IMR-90 (cell line): ENCODE results near the gene NNT. TPM values are rescaled to one million over a fixed set of nuclear protein-coding genes. Genes with fewer than 3 reads are reported as not detected.

Experiments
- ATAC-seq: fragments of 200-7000 bp; cut with Tn5 transposase; 2 replicates; pipeline ENCODE4 v1.9.1; 2020; ENCODE audit warnings: low read depth, mild to moderate bottlenecking, moderate library complexity
- BruUV-seq: library from RNA; stranded (reverse); fragments of 400-500 nt; replicated peaks from 2 replicates; lab custom pipeline; 2021; lab: Mats Ljungman, UMichigan
- CTCF ChIA-PET: fragments of 300-600 bp; formaldehyde crosslinking; extraction: SDS; loops from one replicate; lab custom pipeline; 2021; ENCODE audit warnings: antibody characterized with exemption; lab: Yijun Ruan, JAX
- POLR2A ChIA-PET: fragments of 300-600 bp; sonication (Branson Sonifier 250); formaldehyde crosslinking; loops from one replicate; lab custom pipeline; 2022; ENCODE audit warnings: antibody characterized with exemption; ENCODE audit not compliant: unreplicated experiment; lab: Charles Lee
- DNase-seq: peaks from one replicate; pipeline ENCODE4 v3.0.0; 2013
- H2AFZ ChIP-seq: replicated peaks from 2 replicates; pipeline ENCODE3; 2013; ENCODE audit warnings: low read length, mild to moderate bottlenecking; ENCODE audit not compliant: poor library complexity
- H2AK5ac ChIP-seq: 2 replicates; pipeline ENCODE4 v1.6.1; 2013; ENCODE audit warnings: low read depth, low read length, inconsistent platforms
- H2AK9ac ChIP-seq: replicated peaks from 2 replicates; pipeline ENCODE3; 2013; ENCODE audit warnings: mild to moderate bottlenecking, low read depth, low read length, moderate library complexity; ENCODE audit not compliant: poor library complexity
- H2BK120ac ChIP-seq: 2 replicates; pipeline ENCODE4 v1.6.1; 2013; ENCODE audit warnings: low read depth, low read length, inconsistent platforms
- H2BK15ac ChIP-seq: 3 replicates; pipeline ENCODE4 v1.6.1; 2013; ENCODE audit warnings: low read depth, low read length, inconsistent platforms
- H2BK20ac ChIP-seq: 2 replicates; pipeline ENCODE4 v1.6.1; 2013; ENCODE audit warnings: low read depth, mild to moderate bottlenecking, inconsistent platforms, low read length, moderate library complexity
- H2BK5ac ChIP-seq: 2 replicates; pipeline ENCODE4 v1.6.1; 2013; ENCODE audit warnings: mild to moderate bottlenecking, low read depth, low read length, inconsistent platforms; ENCODE audit not compliant: poor library complexity, severe bottlenecking
- H3K14ac ChIP-seq: replicated peaks from 2 replicates; pipeline ENCODE4 v1.6.1; 2013; ENCODE audit warnings: low read depth, low read length, inconsistent platforms
- H3K18ac ChIP-seq: 2 replicates; pipeline ENCODE4 v1.6.1; 2013; ENCODE audit warnings: low read depth, low read length, control low read depth
- H3K23ac ChIP-seq: 2 replicates; pipeline ENCODE4 v1.6.1; 2013; ENCODE audit warnings: low read depth, low read length, inconsistent platforms
- H3K27ac ChIP-seq: 2 replicates; pipeline ENCODE4 v1.5.1; 2013; ENCODE audit warnings: mild to moderate bottlenecking, control low read depth, low read length; ENCODE audit not compliant: insufficient read depth
- H3K27me3 ChIP-seq: 2 replicates; pipeline ENCODE4 v1.6.1; 2013; ENCODE audit warnings: low read length; ENCODE audit not compliant: control insufficient read depth, insufficient read depth
- H3K36me3 ChIP-seq: 2 replicates; pipeline ENCODE4 v1.6.1; 2013; ENCODE audit warnings: low read length, mixed read lengths; ENCODE audit not compliant: control insufficient read depth, insufficient read depth
- H3K4ac ChIP-seq: 2 replicates; pipeline ENCODE4 v1.6.1; 2013; ENCODE audit warnings: low read depth, low read length, inconsistent platforms
- H3K4me1 ChIP-seq: 2 replicates; pipeline ENCODE4 v1.6.1; 2013; ENCODE audit warnings: low read length, mixed read lengths; ENCODE audit not compliant: control insufficient read depth, insufficient read depth
- H3K4me2 ChIP-seq: 2 replicates; pipeline ENCODE4 v1.6.1; 2013; ENCODE audit warnings: low read depth, mild to moderate bottlenecking, control low read depth, low read length, moderate library complexity
- H3K4me3 ChIP-seq: 2 replicates; pipeline ENCODE4 v1.5.1; 2013; ENCODE audit warnings: low read depth, mild to moderate bottlenecking, control low read depth, low read length, moderate library complexity; ENCODE audit not compliant: insufficient read depth
- H3K56ac ChIP-seq: 2 replicates; pipeline ENCODE4 v1.6.1; 2013; ENCODE audit warnings: low read length, inconsistent platforms; ENCODE audit not compliant: insufficient read depth; ENCODE audit errors: extremely low read depth
- H3K79me1 ChIP-seq, 2 experiments: 2 replicates each; pipeline ENCODE4 v1.6.1; 2013; ENCODE audit warnings: low read length in 2 of 2, inconsistent platforms in 1 of 2, low read depth in 1 of 2
- H3K9ac ChIP-seq: 2 replicates; pipeline ENCODE4 v1.6.1; 2013; ENCODE audit warnings: low read depth, low read length, control low read depth
- H3K9me1 ChIP-seq: 2 replicates; pipeline ENCODE4 v1.6.1; 2013; ENCODE audit warnings: low read length, inconsistent platforms; ENCODE audit not compliant: insufficient read depth
- H3K9me3 ChIP-seq: 2 replicates; pipeline ENCODE4 v1.6.1; 2013; ENCODE audit warnings: low read length; ENCODE audit not compliant: control insufficient read depth, insufficient read depth
- H4K20me1 ChIP-seq: 2 replicates; pipeline ENCODE4 v1.6.1; 2013; ENCODE audit warnings: low read length, inconsistent platforms; ENCODE audit not compliant: insufficient read depth
- H4K5ac ChIP-seq: 2 replicates; pipeline ENCODE4 v1.6.1; 2013; ENCODE audit warnings: mild to moderate bottlenecking, low read depth, low read length, control low read depth
- H4K8ac ChIP-seq, 2 experiments: 2 replicates each; pipeline ENCODE4 v1.6.1; 2013; ENCODE audit warnings: low read depth in 2 of 2, low read length in 2 of 2, control low read depth in 1 of 2, inconsistent platforms in 1 of 2
- H4K91ac ChIP-seq: 2 replicates; pipeline ENCODE4 v1.6.1; 2013; ENCODE audit warnings: low read depth, low read length, inconsistent platforms; ENCODE audit not compliant: insufficient read depth
- BHLHE40 ChIP-seq: fragments of 150-350 bp; IDR thresholded peaks from 2 replicates; pipeline ENCODE4 v1.6.1; 2016; ENCODE audit warnings: mild to moderate bottlenecking, low read depth, low read length
- CEBPB ChIP-seq: IDR thresholded peaks from 2 replicates; pipeline ENCODE4 v1.6.1; 2012; ENCODE audit warnings: low read depth, low read length, improper control_type of control experiment
- CHD1 ChIP-seq: IDR thresholded peaks from 2 replicates; pipeline ENCODE4 v1.6.1; 2012; ENCODE audit warnings: low read depth, low read length, improper control_type of control experiment
- FOS ChIP-seq: fragments of 150-350 bp; IDR thresholded peaks from 2 replicates; pipeline ENCODE4 v1.6.1; 2016; ENCODE audit warnings: low read depth, low read length
- MAZ ChIP-seq: IDR thresholded peaks from 2 replicates; pipeline ENCODE4 v1.6.1; 2012; ENCODE audit warnings: low read depth, mild to moderate bottlenecking, low read length, improper control_type of control experiment, moderate library complexity, borderline replicate concordance
- MXI1 ChIP-seq: IDR thresholded peaks from 2 replicates; pipeline ENCODE4 v1.6.1; 2012; ENCODE audit warnings: low read depth, mild to moderate bottlenecking, low read length, moderate library complexity, borderline replicate concordance
- NFE2L2 ChIP-seq: fragments of 150-350 bp; IDR thresholded peaks from 2 replicates; pipeline ENCODE4 v1.6.1; 2016; ENCODE audit warnings: low read depth, mild to moderate bottlenecking, low read length
- POLR2A ChIP-seq: IDR thresholded peaks from 2 replicates; pipeline ENCODE4 v1.6.1; 2012; ENCODE audit warnings: mild to moderate bottlenecking, low read depth, low read length
- RAD21 ChIP-seq: IDR thresholded peaks from 2 replicates; pipeline ENCODE4 v1.6.1; 2012; ENCODE audit warnings: low read length, improper control_type of control experiment
- RCOR1 ChIP-seq: IDR thresholded peaks from 2 replicates; pipeline ENCODE4 v1.6.1; 2012; ENCODE audit warnings: mild to moderate bottlenecking, low read length, improper control_type of control experiment; ENCODE audit not compliant: insufficient replicate concordance
- RFX5 ChIP-seq: IDR thresholded peaks from 2 replicates; pipeline ENCODE4 v1.8.0; 2012; ENCODE audit warnings: low read depth, mild to moderate bottlenecking, low read length, moderate library complexity
- SMC3 ChIP-seq: fragments of 150-350 bp; IDR thresholded peaks from 2 replicates; pipeline ENCODE4 v1.6.1; 2016; ENCODE audit warnings: low read depth, mild to moderate bottlenecking, antibody characterized with exemption, low read length, moderate library complexity
- WGBS, 2 experiments: methylation state at CpG; one replicate each; pipeline versions ENCODE4 v1.1.5 to v1.1.7; 2013; ENCODE audit warnings: missing lambda C conversion rate in 2 of 2; ENCODE audit not compliant: insufficient read length in 1 of 2; ENCODE audit errors: extremely low coverage in 2 of 2; 5-methylcytosine and 5-hydroxymethylcytosine counted together
- dilution Hi-C: fragments of 300-500 bp; cut with HindIII; formaldehyde crosslinking; loops from one replicate; pipeline ENCODE4 v1.14.3; 2018; ENCODE audit warnings: low sequenced_read_pairs; ENCODE audit not compliant: unreplicated experiment
- in situ Hi-C: fragments of 300-500 bp; cut with MboI; formaldehyde crosslinking; loops from 3 replicates; pipeline ENCODE4 v1.14.3; 2019; ENCODE audit warnings: low sequenced_read_pairs, inconsistent platforms, mixed read lengths
- intact Hi-C: fragments of 100-400 bp; cut with micrococcal nuclease; formaldehyde crosslinking; loops from 2 replicates; pipeline ENCODE4 v1.10.0; 2022
- polyA plus RNA-seq, 3 experiments: library from polyadenylated mRNA; depleted of rRNA; stranded (reverse); fragments of >200 nt; gene quantifications; 2 replicates each; pipeline ENCODE4 v1.2.3, GENCODE V29; 2012; ENCODE audit warnings: low replicate concordance in 1 of 3
- total RNA-seq: library from RNA; depleted of rRNA; stranded (reverse); fragments of >200 nt; gene quantifications from 2 replicates; pipeline ENCODE4 v1.2.3, GENCODE V29; 2012
- TF ChIP-seq, protein P1 (sequence below): fragments of 150-350 bp; IDR thresholded peaks from 2 replicates; pipeline ENCODE4 v1.6.1; 2017; ENCODE audit warnings: mild to moderate bottlenecking, antibody characterized with exemption, low read length, low read depth
- TF ChIP-seq, protein P2 (sequence below): fragments of 150-350 bp; IDR thresholded peaks from 2 replicates; pipeline ENCODE4 v1.6.1; 2016; ENCODE audit warnings: low read depth, mild to moderate bottlenecking, low read length, moderate library complexity, borderline replicate concordance
- TF ChIP-seq, protein P3 (sequence below): conservative IDR thresholded peaks from 2 replicates; pipeline ENCODE4 v1.5.1; 2012; ENCODE audit warnings: mild to moderate bottlenecking, low read depth, low read length, improper control_type of control experiment

NNT gene
- total and polyA plus RNA-seq, 2 of the 4 experiments (the other 2 are of a cell fraction), result 23.1 to 57.2 TPM

GRCh38 chr5:43652537-43653302 is 49.7 kb downstream of the NNT start:
- H3K18ac ChIP-seq, result no peak overlapping the region
- no peak overlapping the region for H3K56ac ChIP-seq
- no peak overlapping the region for H3K27ac ChIP-seq
- no peak overlapping the region for H3K4me3 ChIP-seq
- H2BK120ac ChIP-seq, result no peak overlapping the region
- peaks cover 19% of the 10 kb centered on the region for H3K36me3 ChIP-seq
- H4K5ac ChIP-seq, result no peak overlapping the region
- DNase-seq (no peak), ATAC-seq (no peak)
- H4K8ac ChIP-seq, result no peak overlapping the region
- ChIA-PET CTCF (interaction anchor here (0.6 kb wide), 1 partner anchor 1426 kb away, joined by 3 read pairs; no protein-coding TSS in a partner anchor), POLR2A (no interaction called here)
- no peak overlapping the region for H4K91ac ChIP-seq
- H2AK5ac ChIP-seq, result no peak overlapping the region
- H3K4ac ChIP-seq, result no peak overlapping the region
- H2BK20ac ChIP-seq, result no peak overlapping the region
- peaks cover 0 to 7% of the 10 kb centered on the region in 2 experiments; a peak in 3 of 4 replicates for H3K79me1 ChIP-seq
- intact Hi-C loops, result no loop called here
- no peaks in the 10 kb centered on the region for H3K27me3 ChIP-seq
- peaks cover 6% of the 10 kb centered on the region; the same call in 1 of the 2 replicates for H3K9me1 ChIP-seq
- no peak overlapping the region for H3K4me2 ChIP-seq
- no peak overlapping the region for H3K23ac ChIP-seq
- no CpG with 5 or more reads among the region's 6 CpGs for WGBS, 2 experiments
- peaks cover 8% of the 10 kb centered on the region for H3K4me1 ChIP-seq
- no peak overlapping the region for H3K14ac ChIP-seq
- dilution Hi-C loops, result no loop called here
- in situ Hi-C loops, result no loop called here
- H2AK9ac ChIP-seq, result no peak overlapping the region
- no peak overlapping the region for H2BK5ac ChIP-seq
- H2AFZ ChIP-seq, result no peak overlapping the region
- H2BK15ac ChIP-seq, result no peak overlapping the region
- BruUV-seq, result no TSS peak
- peaks cover 4% of the 10 kb centered on the region; the same call in 1 of the 2 replicates for H4K20me1 ChIP-seq
- no peak overlapping the region for H3K9ac ChIP-seq
- no peaks in the 10 kb centered on the region for H3K9me3 ChIP-seq
- no peak for TF ChIP-seq POLR2A
- no peak for TF ChIP-seq CHD1
- TF ChIP-seq, protein P1, sequence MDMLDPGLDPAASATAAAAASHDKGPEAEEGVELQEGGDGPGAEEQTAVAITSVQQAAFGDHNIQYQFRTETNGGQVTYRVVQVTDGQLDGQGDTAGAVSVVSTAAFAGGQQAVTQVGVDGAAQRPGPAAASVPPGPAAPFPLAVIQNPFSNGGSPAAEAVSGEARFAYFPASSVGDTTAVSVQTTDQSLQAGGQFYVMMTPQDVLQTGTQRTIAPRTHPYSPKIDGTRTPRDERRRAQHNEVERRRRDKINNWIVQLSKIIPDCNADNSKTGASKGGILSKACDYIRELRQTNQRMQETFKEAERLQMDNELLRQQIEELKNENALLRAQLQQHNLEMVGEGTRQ, result no peak
- TF ChIP-seq SMC3, result no peak
- TF ChIP-seq BHLHE40, result no peak
- TF ChIP-seq NFE2L2, result no peak
- TF ChIP-seq RCOR1, result no peak
- no peak for TF ChIP-seq RFX5
- no peak for TF ChIP-seq MXI1
- no peak for TF ChIP-seq CEBPB
- no peak for TF ChIP-seq RAD21
- no peak for TF ChIP-seq MAZ
- TF ChIP-seq, protein P2, sequence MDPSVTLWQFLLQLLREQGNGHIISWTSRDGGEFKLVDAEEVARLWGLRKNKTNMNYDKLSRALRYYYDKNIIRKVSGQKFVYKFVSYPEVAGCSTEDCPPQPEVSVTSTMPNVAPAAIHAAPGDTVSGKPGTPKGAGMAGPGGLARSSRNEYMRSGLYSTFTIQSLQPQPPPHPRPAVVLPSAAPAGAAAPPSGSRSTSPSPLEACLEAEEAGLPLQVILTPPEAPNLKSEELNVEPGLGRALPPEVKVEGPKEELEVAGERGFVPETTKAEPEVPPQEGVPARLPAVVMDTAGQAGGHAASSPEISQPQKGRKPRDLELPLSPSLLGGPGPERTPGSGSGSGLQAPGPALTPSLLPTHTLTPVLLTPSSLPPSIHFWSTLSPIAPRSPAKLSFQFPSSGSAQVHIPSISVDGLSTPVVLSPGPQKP, result no peak
- TF ChIP-seq FOS, result no peak
- TF ChIP-seq, protein P3, sequence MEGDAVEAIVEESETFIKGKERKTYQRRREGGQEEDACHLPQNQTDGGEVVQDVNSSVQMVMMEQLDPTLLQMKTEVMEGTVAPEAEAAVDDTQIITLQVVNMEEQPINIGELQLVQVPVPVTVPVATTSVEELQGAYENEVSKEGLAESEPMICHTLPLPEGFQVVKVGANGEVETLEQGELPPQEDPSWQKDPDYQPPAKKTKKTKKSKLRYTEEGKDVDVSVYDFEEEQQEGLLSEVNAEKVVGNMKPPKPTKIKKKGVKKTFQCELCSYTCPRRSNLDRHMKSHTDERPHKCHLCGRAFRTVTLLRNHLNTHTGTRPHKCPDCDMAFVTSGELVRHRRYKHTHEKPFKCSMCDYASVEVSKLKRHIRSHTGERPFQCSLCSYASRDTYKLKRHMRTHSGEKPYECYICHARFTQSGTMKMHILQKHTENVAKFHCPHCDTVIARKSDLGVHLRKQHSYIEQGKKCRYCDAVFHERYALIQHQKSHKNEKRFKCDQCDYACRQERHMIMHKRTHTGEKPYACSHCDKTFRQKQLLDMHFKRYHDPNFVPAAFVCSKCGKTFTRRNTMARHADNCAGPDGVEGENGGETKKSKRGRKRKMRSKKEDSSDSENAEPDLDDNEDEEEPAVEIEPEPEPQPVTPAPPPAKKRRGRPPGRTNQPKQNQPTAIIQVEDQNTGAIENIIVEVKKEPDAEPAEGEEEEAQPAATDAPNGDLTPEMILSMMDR, result no peak
